K562 (cell line): ENCODE measurements around the gene CHRND. TPM values are rescaled to one million over a fixed set of nuclear protein-coding genes. Genes with fewer than 3 reads are reported as not detected.

ENCODE experiments used
- ATAC-seq: fragments of 200-7000 bp; cut with Tn5 transposase; 3 replicates; pipeline ENCODE4 v1.9.1; 2020; ENCODE audit warnings: moderate library complexity
- BruUV-seq: library from RNA; stranded (reverse); fragments of 400-500 nt; replicated peaks from 2 replicates; lab custom pipeline; 2021; lab: Mats Ljungman, UMichigan
- CTCF ChIA-PET: fragments of 300-600 bp; formaldehyde crosslinking; extraction: SDS; loops from one replicate; lab custom pipeline; 2021; ENCODE audit warnings: low intra/inter-chr PET ratio; lab: Yijun Ruan, JAX
- POLR2A ChIA-PET: fragments of 300-600, 350-650 bp; sonication (Branson Sonifier 250); formaldehyde crosslinking; extraction: SDS; loops from one replicate; lab custom pipeline; 2021; ENCODE audit warnings: antibody characterized with exemption, inconsistent platforms; lab: Yijun Ruan, JAX
- DNase-seq, 4 experiments: peaks; one replicate each; pipeline versions ENCODE4 v3.0.0 to v3.0.0-alpha.2; 2011 to 2018; ENCODE audit warnings: low spot score in 3 of 4, mixed read lengths in 3 of 4; ENCODE audit errors: extremely low read depth in 1 of 4
- FAIRE-seq: peaks from 2 replicates; lab custom pipeline; 2011; peaks lifted over from hg19 to GRCh38; lab: Jason Lieb, UNC
- H2AFZ ChIP-seq: 2 replicates; pipeline ENCODE4 v1.6.0; 2011; ENCODE audit warnings: low read depth, low read length, control low read depth, inconsistent platforms
- H3K27ac ChIP-seq: fragments of 200-600 bp; 3 replicates; pipeline ENCODE4 v1.8.0; 2011; ENCODE audit warnings: low read depth, mild to moderate bottlenecking, control low read depth, inconsistent platforms, low read length, moderate library complexity, mixed read lengths; ENCODE audit errors: extremely low read depth
- H3K27me3 ChIP-seq, 2 experiments: fragments of 300-600 bp in 1 of 2; 2 replicates in 1 of 2; 3 replicates in 1 of 2; pipeline versions ENCODE4 v1.6.0 to v1.8.0; 2011; ENCODE audit warnings: inconsistent platforms in 2 of 2, low read length in 2 of 2, mild to moderate bottlenecking in 1 of 2, mixed read lengths in 1 of 2, moderate library complexity in 1 of 2; ENCODE audit not compliant: control insufficient read depth in 2 of 2, insufficient read depth in 2 of 2
- H3K36me3 ChIP-seq: fragments of 300-600 bp; 3 replicates; pipeline ENCODE4 v1.8.0; 2011; ENCODE audit warnings: mild to moderate bottlenecking, low read length, inconsistent platforms; ENCODE audit not compliant: control insufficient read depth, insufficient read depth
- H3K4me1 ChIP-seq, 2 experiments: fragments of 200-600 bp in 1 of 2; replicated peaks in 1 of 2; 2 replicates in 1 of 2; 3 replicates in 1 of 2; pipeline versions ENCODE4 v1.5.1 to v1.8.0; 2011; ENCODE audit warnings: inconsistent platforms in 2 of 2, low read length in 2 of 2, mild to moderate bottlenecking in 1 of 2, mixed read lengths in 1 of 2, moderate library complexity in 1 of 2; ENCODE audit not compliant: control insufficient read depth in 2 of 2, insufficient read depth in 2 of 2
- H3K4me2 ChIP-seq: 2 replicates; pipeline ENCODE4 v1.6.1; 2011; ENCODE audit warnings: low read length, control low read depth, inconsistent platforms, mixed read lengths; ENCODE audit not compliant: insufficient read depth
- H3K4me3 ChIP-seq: fragments of 200-600 bp; sonication (generic), shearing (Covaris generic); 2 replicates; pipeline ENCODE4 v1.5.1; 2016; ENCODE audit warnings: control low read depth, inconsistent platforms
- H3K79me2 ChIP-seq: fragments of 200-600 bp; 3 replicates; pipeline ENCODE4 v1.8.0; 2011; ENCODE audit warnings: low read length, inconsistent platforms; ENCODE audit not compliant: control insufficient read depth, insufficient read depth
- H3K9ac ChIP-seq, 2 experiments: 2 replicates each; pipeline versions ENCODE4 v1.6.0 to v1.6.1; 2011; ENCODE audit warnings: low read depth in 2 of 2, low read length in 2 of 2, control low read depth in 1 of 2, inconsistent platforms in 1 of 2, mild to moderate bottlenecking in 1 of 2, mixed read lengths in 1 of 2; ENCODE audit not compliant: insufficient read depth in 1 of 2
- H3K9me1 ChIP-seq: one replicate; pipeline ENCODE4 v1.6.0; 2011; ENCODE audit warnings: inconsistent platforms, mild to moderate bottlenecking, low read length, moderate library complexity; ENCODE audit not compliant: control insufficient read depth, insufficient read depth
- H3K9me3 ChIP-seq: replicated peaks from 2 replicates; pipeline ENCODE4 v1.5.1; 2011; ENCODE audit warnings: low read depth, low read length, inconsistent platforms; ENCODE audit not compliant: control insufficient read depth, insufficient read depth
- H4K20me1 ChIP-seq: replicated peaks from 2 replicates; pipeline ENCODE4 v1.6.1; 2011; ENCODE audit warnings: low read length, inconsistent platforms, mixed read lengths; ENCODE audit not compliant: control insufficient read depth, insufficient read depth
- ARID3A ChIP-seq: IDR thresholded peaks from 2 replicates; pipeline ENCODE4 v1.6.1; 2012; ENCODE audit warnings: low read depth, low read length, improper control_type of control experiment, borderline replicate concordance
- PATZ1 ChIP-seq: fragments of 250-450 bp; sonication (Bioruptor Pico); IDR thresholded peaks from 2 replicates; pipeline ENCODE4 v1.5.0; 2020; ENCODE audit warnings: mild to moderate bottlenecking, borderline replicate concordance
- POLR2G ChIP-seq: fragments of 200-400 bp; formaldehyde crosslinking; IDR thresholded peaks from 2 replicates; pipeline ENCODE4 v1.6.1; 2017; ENCODE audit warnings: low read depth, mild to moderate bottlenecking, antibody characterized with exemption, low read length, moderate library complexity
- WGBS: fragments of 100-300 bp; shearing (Covaris generic); methylation state at CpG from one replicate; pipeline ENCODE4 v1.1.6; 2016; ENCODE audit warnings: low coverage, mixed read lengths; ENCODE audit not compliant: insufficient coverage; ENCODE audit errors: missing lambda C conversion rate; 5-methylcytosine and 5-hydroxymethylcytosine counted together
- in situ Hi-C: fragments of 300-500 bp; cut with MboI; formaldehyde crosslinking; loops from 4 replicates; pipeline ENCODE4 v1.15.0; 2018; ENCODE audit warnings: inconsistent platforms, mixed read lengths
- intact Hi-C: fragments of 100-400 bp; cut with micrococcal nuclease; formaldehyde crosslinking; loops from 2 replicates; pipeline ENCODE4 v1.14.2; 2022
- polyA plus RNA-seq, 8 experiments: library from polyadenylated mRNA; depleted of rRNA in 4 of 8; stranded (reverse) in 5 of 8; unstranded in 3 of 8; fragments of >200 nt; fragmentation: Nextera tagmentation in 2 of 8; fragmentation: Illumina TruSeq in 1 of 8; extraction: Ambion mirVana in 2 of 8; extraction: Trizol in 1 of 8; gene quantifications; 2 replicates each; pipeline versions ENCODE4 v1.2.1 to v1.2.3, GENCODE V29; 2011 to 2014; ENCODE audit warnings: inconsistent platforms in 1 of 8, missing spikeins in 1 of 8
- total RNA-seq, 7 experiments: library from RNA; depleted of rRNA in 6 of 7; stranded (reverse); fragments of >200 nt in 6 of 7; fragmentation: Illumina TruSeq in 2 of 7; extraction: Trizol in 2 of 7; gene quantifications; 2 replicates each; pipeline versions ENCODE4 v1.2.1 to v1.2.3, GENCODE V29; 2011 to 2021; ENCODE audit warnings: low replicate concordance in 1 of 7

Gene CHRND
- total and polyA plus RNA-seq, 9 of the 15 experiments (the other 6 are each of a cell fraction or from before 2014, with no cell fraction given) = not detected

GRCh38 chr2:232542715-232543467 lies 16.9 kb downstream of the CHRND start (continued):
- TF ChIP-seq PATZ1 (CRISPR knock-in tag) = no peak
- TF ChIP-seq, all 486 proteins: peak for 3

GRCh38 chr2:232543491-232543890 lies 17.5 kb downstream of the CHRND start:
- ChIA-PET CTCF (no interaction called here), POLR2A (interaction anchor here (0.6 kb wide), 1 partner anchor 28 kb away, joined by 4 read pairs; no protein-coding TSS in a partner anchor)
- no peak for TF ChIP-seq ARID3A
- TF ChIP-seq POLR2G = peak; percentile 33; the same call in 1 of the 2 replicates

More at GRCh38 chr2:232543491-232543890, 17.5 kb downstream of the CHRND start:
- Histone ChIP-seq H3K4me3 (no peak overlapping the region), H3K79me2 (peaks cover 7% of the 10 kb centered on the region; the same call in 1 of the 3 replicates), H3K27ac (no peak overlapping the region), H3K36me3 (peaks cover 15% of the 10 kb centered on the region; the same call in 2 of the 3 replicates), H2AFZ (no peak overlapping the region), H3K27me3 (no peaks in the 10 kb centered on the region), H3K9ac (no peak overlapping the region), H3K4me2 (no peak overlapping the region), H3K4me1 (peaks cover 0 to 38% of the 10 kb centered on the region in 2 experiments; a peak in 3 of 5 replicates), H4K20me1 (no peaks in the 10 kb centered on the region), H3K9me1 (no peaks in the 10 kb centered on the region), H3K9me3 (no peaks in the 10 kb centered on the region)
- 82% methylated on average over 8 of the region's 14 CpGs for WGBS
- no peak for FAIRE-seq
- no TSS peak for BruUV-seq
- ATAC-seq = no peak
- intact Hi-C loops = no loop called here
- in situ Hi-C loops = no loop called here
- DNase-seq = no peak
